K562 (cell line): ENCODE data around the gene SIDT2.

ENCODE experiments used
- IFI16 ChIP-seq: fragments of 250-450 bp; sonication (Bioruptor Pico); IDR thresholded peaks from 2 replicates; pipeline ENCODE4 v2.1.2; 2022; ENCODE audit warnings: mild to moderate bottlenecking, inconsistent platforms
- RAD21 ChIP-seq, 2 experiments: fragments of 250-450 bp in 1 of 2; fragments of 450-650 bp in 1 of 2; sonication (Bioruptor Pico) in 1 of 2; formaldehyde crosslinking in 1 of 2; IDR thresholded peaks in 1 of 2; conservative IDR thresholded peaks in 1 of 2; 2 replicates each; pipeline versions ENCODE4 v1.4.0 to v1.8.0; 2020 to 2022; ENCODE audit warnings: mild to moderate bottlenecking in 2 of 2, moderate library complexity in 1 of 2
- SMC3 ChIP-seq: conservative IDR thresholded peaks from 2 replicates; pipeline ENCODE4 v1.6.1; 2011; ENCODE audit warnings: low read depth, low read length, improper control_type of control experiment; ENCODE audit not compliant: insufficient read depth
- TF ChIP-seq, protein P1 (sequence below): sonication (generic); formaldehyde crosslinking; IDR thresholded peaks from 2 replicates; pipeline ENCODE4 v1.8.1; 2023; ENCODE audit warnings: mild to moderate bottlenecking, missing genetic modification reagents

DNA sequence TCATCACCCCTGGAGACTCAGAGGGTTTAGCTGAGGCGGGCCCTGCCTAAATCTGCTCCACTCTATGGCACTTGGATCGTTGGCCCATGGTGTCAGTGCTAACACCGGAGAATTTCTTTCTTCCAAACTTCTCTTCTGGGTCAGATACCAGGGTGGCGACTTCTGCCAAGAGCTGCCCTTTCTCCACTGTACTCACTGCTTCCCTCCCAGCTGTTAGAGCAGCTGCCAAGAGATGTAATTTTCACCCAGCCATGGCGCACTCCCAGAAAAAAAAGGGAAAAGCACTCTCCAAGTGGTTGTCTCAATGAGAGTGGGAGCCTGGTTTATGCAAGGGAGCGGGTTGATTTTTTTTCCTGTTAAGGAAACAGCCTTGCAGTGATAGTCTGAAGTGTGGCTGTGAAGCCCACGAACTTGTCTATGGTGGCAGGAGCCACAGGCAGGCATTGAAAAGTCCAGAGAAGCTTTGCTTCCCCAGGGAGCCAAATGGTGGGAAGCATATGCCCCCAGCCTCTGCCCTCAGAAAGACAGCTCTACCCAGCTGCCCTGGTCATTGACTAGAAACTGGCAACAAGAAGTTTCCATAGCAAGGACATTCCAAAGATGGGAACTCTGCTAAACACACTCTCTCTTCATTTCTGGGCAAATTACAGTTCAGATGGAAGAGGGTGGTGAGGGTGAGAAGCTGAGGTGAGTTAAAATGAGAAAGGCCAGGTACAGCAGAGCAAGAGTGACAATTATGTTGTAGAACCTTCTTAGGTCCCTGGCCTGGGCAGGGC, 42.6 kb downstream of the SIDT2 start:
- TF ChIP-seq RAD21 (CRISPR knock-in tag; conservative IDR thresholded peaks at IDR 0.05 in 1 of 2, IDR thresholded peaks at IDR 0.05 in 1 of 2) (no peak), IFI16 (CRISPR knock-in tag) (no peak), SMC3 (no peak)
- TF ChIP-seq, protein P1, sequence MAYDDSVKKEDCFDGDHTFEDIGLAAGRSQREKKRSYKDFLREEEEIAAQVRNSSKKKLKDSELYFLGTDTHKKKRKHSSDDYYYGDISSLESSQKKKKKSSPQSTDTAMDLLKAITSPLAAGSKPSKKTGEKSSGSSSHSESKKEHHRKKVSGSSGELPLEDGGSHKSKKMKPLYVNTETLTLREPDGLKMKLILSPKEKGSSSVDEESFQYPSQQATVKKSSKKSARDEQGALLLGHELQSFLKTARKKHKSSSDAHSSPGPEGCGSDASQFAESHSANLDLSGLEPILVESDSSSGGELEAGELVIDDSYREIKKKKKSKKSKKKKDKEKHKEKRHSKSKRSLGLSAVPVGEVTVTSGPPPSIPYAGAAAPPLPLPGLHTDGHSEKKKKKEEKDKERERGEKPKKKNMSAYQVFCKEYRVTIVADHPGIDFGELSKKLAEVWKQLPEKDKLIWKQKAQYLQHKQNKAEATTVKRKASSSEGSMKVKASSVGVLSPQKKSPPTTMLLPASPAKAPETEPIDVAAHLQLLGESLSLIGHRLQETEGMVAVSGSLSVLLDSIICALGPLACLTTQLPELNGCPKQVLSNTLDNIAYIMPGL (CRISPR knock-in tag): no peak
